Astrocyte (in vitro differentiated cells and primary cell): ENCODE results near the gene TMEM225B. TPM values are rescaled to one million over a fixed set of nuclear protein-coding genes. Genes with fewer than 3 reads are reported as not detected.
"Not testable (repeated sequence)": the region's sequence is repeated elsewhere in the genome, so short reads cannot be mapped to it uniquely, and the experiment has no call there.

Experiments used
- DNase-seq: peaks from one replicate; pipeline ENCODE4 v3.0.0-alpha.2; 2010; ENCODE audit warnings: low read depth
- FAIRE-seq: peaks from 2 replicates; lab custom pipeline; 2011; peaks lifted over from hg19 to GRCh38; lab: Jason Lieb, UNC
- H2AFZ ChIP-seq: 2 replicates; pipeline ENCODE4 v1.6.0; 2012; ENCODE audit warnings: low read depth, low read length, inconsistent platforms
- H3K27ac ChIP-seq: 2 replicates; pipeline ENCODE4 v1.5.1; 2011; ENCODE audit warnings: low read depth, low read length, inconsistent platforms
- H3K27me3 ChIP-seq: 2 replicates; pipeline ENCODE4 v1.6.0; 2011; ENCODE audit warnings: low read length, inconsistent platforms; ENCODE audit not compliant: insufficient read depth
- H3K36me3 ChIP-seq: 2 replicates; pipeline ENCODE4 v1.5.1; 2011; ENCODE audit warnings: low read length, inconsistent platforms; ENCODE audit not compliant: insufficient read depth
- H3K4me1 ChIP-seq: 2 replicates; pipeline ENCODE4 v1.5.1; 2011; ENCODE audit warnings: low read length, inconsistent platforms; ENCODE audit not compliant: insufficient read depth
- H3K4me2 ChIP-seq: 2 replicates; pipeline ENCODE4 v1.6.0; 2012; ENCODE audit warnings: low read length, inconsistent platforms
- H3K4me3 ChIP-seq: 2 replicates; pipeline ENCODE4 v1.5.1; 2011; ENCODE audit warnings: low read depth, mild to moderate bottlenecking, low read length, inconsistent platforms; ENCODE audit not compliant: insufficient read depth
- H3K79me2 ChIP-seq: 2 replicates; pipeline ENCODE4 v1.6.0; 2012; ENCODE audit warnings: mild to moderate bottlenecking, low read length, inconsistent platforms; ENCODE audit not compliant: insufficient read depth
- H3K9ac ChIP-seq: 2 replicates; pipeline ENCODE4 v1.6.0; 2012; ENCODE audit warnings: mild to moderate bottlenecking, low read length, inconsistent platforms
- H3K9me3 ChIP-seq: 2 replicates; pipeline ENCODE4 v1.5.1; 2012; ENCODE audit warnings: low read depth, mild to moderate bottlenecking, low read length, inconsistent platforms; ENCODE audit not compliant: insufficient read depth
- H4K20me1 ChIP-seq: 2 replicates; pipeline ENCODE4 v1.6.0; 2012; ENCODE audit warnings: low read length, inconsistent platforms; ENCODE audit not compliant: insufficient read depth
- H3K27ac Mint-ChIP-seq: one replicate; pipeline ENCODE4 v1.8.0; 2021; ENCODE audit warnings: mild to moderate bottlenecking, mixed read lengths; ENCODE audit not compliant: unreplicated experiment
- H3K27me3 Mint-ChIP-seq: one replicate; pipeline ENCODE4 v1.8.0; 2021; ENCODE audit warnings: low read depth, mixed read lengths; ENCODE audit not compliant: unreplicated experiment
- H3K36me3 Mint-ChIP-seq: one replicate; pipeline ENCODE4 v1.8.0; 2021; ENCODE audit warnings: low read depth, mixed read lengths; ENCODE audit not compliant: unreplicated experiment
- H3K4me1 Mint-ChIP-seq: one replicate; pipeline ENCODE4 v1.8.0; 2021; ENCODE audit warnings: low read depth, mixed read lengths; ENCODE audit not compliant: unreplicated experiment
- H3K4me3 Mint-ChIP-seq: one replicate; pipeline ENCODE4 v1.8.0; 2021; ENCODE audit warnings: mild to moderate bottlenecking, moderate library complexity, mixed read lengths; ENCODE audit not compliant: unreplicated experiment
- H3K9me3 Mint-ChIP-seq: one replicate; pipeline ENCODE4 v1.8.0; 2021; ENCODE audit warnings: mild to moderate bottlenecking, mixed read lengths; ENCODE audit not compliant: unreplicated experiment
- CTCF ChIP-seq: IDR thresholded peaks from 2 replicates; pipeline ENCODE4 v1.5.1; 2011; ENCODE audit warnings: low read depth, mild to moderate bottlenecking, inconsistent platforms, low read length, moderate library complexity; ENCODE audit not compliant: insufficient read depth
- EZH2 ChIP-seq: IDR thresholded peaks from 2 replicates; pipeline ENCODE4 v1.6.1; 2012; ENCODE audit warnings: mild to moderate bottlenecking, low read length, inconsistent platforms; ENCODE audit not compliant: insufficient read depth
- total RNA-seq: library from RNA; stranded (reverse); gene quantifications from 2 replicates; pipeline ENCODE4 v1.2.1, GENCODE V29; 2021

Gene TMEM225B
- total RNA-seq, 1 donor from 2014 or later: 0.23 TPM

- Mint-ChIP-seq H3K4me3 (peak overlapping the region; percentile 47), H3K36me3 (peaks cover 26% of the 10 kb centered on the region), H3K27ac (peak overlapping the region; percentile 99), H3K4me1 (peaks cover 44% of the 10 kb centered on the region), H3K27me3 (no peaks in the 10 kb centered on the region), H3K9me3 (no peaks in the 10 kb centered on the region)
- H3K36me3 ChIP-seq: peaks cover 46% of the 10 kb centered on the region
- FAIRE-seq: peak; percentile 45
- H3K9me3 ChIP-seq: no peaks in the 10 kb centered on the region
- H3K27me3 ChIP-seq: no peaks in the 10 kb centered on the region
- peak; percentile 81 for DNase-seq
- peaks cover 46% of the 10 kb centered on the region for H3K4me1 ChIP-seq
- TF ChIP-seq CTCF (no peak), EZH2 (no peak)
- H3K4me3 ChIP-seq: peak overlapping the region; percentile 6
- H3K27ac ChIP-seq: peak overlapping the region; percentile 97
- peak overlapping the region; percentile 80 for H3K9ac ChIP-seq
- H3K79me2 ChIP-seq: peaks cover 78% of the 10 kb centered on the region
- H2AFZ ChIP-seq: no peak overlapping the region
- H3K4me2 ChIP-seq: peak overlapping the region; percentile 80
- H4K20me1 ChIP-seq: peaks cover 24% of the 10 kb centered on the region
These were observed 34.4 kb upstream of the TMEM225B start for GRCh38 chr7:99563650-99564049.

- not testable (repeated sequence) for H3K27me3 Mint-ChIP-seq, H3K4me2 ChIP-seq, H3K27ac Mint-ChIP-seq, H3K9me3 ChIP-seq, DNase-seq, H3K9me3 Mint-ChIP-seq, H3K27me3 ChIP-seq, H3K4me3 ChIP-seq, H3K27ac ChIP-seq, H2AFZ ChIP-seq, FAIRE-seq, H3K9ac ChIP-seq, H3K4me3 Mint-ChIP-seq
- peaks cover 69% of the 10 kb centered on the region for H3K36me3 ChIP-seq
- peaks cover 66% of the 10 kb centered on the region for H3K79me2 ChIP-seq
- H4K20me1 ChIP-seq: peaks cover 45% of the 10 kb centered on the region
- Mint-ChIP-seq H3K4me1 (peaks cover 12% of the 10 kb centered on the region), H3K36me3 (peaks cover 19% of the 10 kb centered on the region)
- H3K4me1 ChIP-seq: peaks cover 12% of the 10 kb centered on the region
These were observed 29.3 kb upstream of the TMEM225B start for GRCh38 chr7:99568770-99569169.

- no peak for FAIRE-seq
These were observed 26.3 kb upstream of the TMEM225B start for GRCh38 chr7:99571768-99572167.

More at GRCh38 chr7:99571768-99572167, 26.3 kb upstream of the TMEM225B start:
- no peak overlapping the region for H3K4me3 Mint-ChIP-seq
- H3K27me3 ChIP-seq: no peaks in the 10 kb centered on the region
- no peak overlapping the region for H3K9ac ChIP-seq
- H3K79me2 ChIP-seq: peaks cover 38% of the 10 kb centered on the region
- no peaks in the 10 kb centered on the region for H3K4me1 ChIP-seq
- peaks cover 14% of the 10 kb centered on the region for H3K36me3 Mint-ChIP-seq
- H4K20me1 ChIP-seq: peaks cover 35% of the 10 kb centered on the region
- DNase-seq: no peak
- H3K4me2 ChIP-seq: no peak overlapping the region
- TF ChIP-seq EZH2 (no peak), CTCF (no peak)
- H3K4me1 Mint-ChIP-seq: no peaks in the 10 kb centered on the region
- no peak overlapping the region for H2AFZ ChIP-seq
- H3K36me3 ChIP-seq: peaks cover 59% of the 10 kb centered on the region
- no peak overlapping the region for H3K4me3 ChIP-seq
- H3K27me3 Mint-ChIP-seq: no peaks in the 10 kb centered on the region
- no peaks in the 10 kb centered on the region for H3K9me3 Mint-ChIP-seq
- H3K27ac ChIP-seq: no peak overlapping the region
- H3K27ac Mint-ChIP-seq: no peak overlapping the region
- no peaks in the 10 kb centered on the region for H3K9me3 ChIP-seq
